Smooth muscle cell (in vitro differentiated cells): Measurements from ENCODE around the gene ATIC. TPM values are rescaled to one million over a fixed set of nuclear protein-coding genes. Genes with fewer than 3 reads are reported as not detected.

Experiments used
- DNase-seq: peaks from one replicate; lab custom pipeline; 2025; ENCODE audit not compliant: unreplicated experiment; lab: John Stamatoyannopoulos, UW
- H2AFZ ChIP-seq: fragments of 200-600 bp; sonication (generic); 2 replicates; pipeline ENCODE4 v1.6.0; 2016; ENCODE audit warnings: antibody characterized with exemption, low read depth, mild to moderate bottlenecking
- H3F3A ChIP-seq: fragments of 200-600 bp; sonication (generic); 2 replicates; pipeline ENCODE4 v1.6.0; 2017; ENCODE audit warnings: antibody characterized with exemption, low read depth
- H3K27ac ChIP-seq: fragments of 200-600 bp; sonication (generic); 2 replicates; pipeline ENCODE4 v1.5.1; 2016; ENCODE audit warnings: low read depth, mild to moderate bottlenecking
- H3K27me3 ChIP-seq: fragments of 200-600 bp; sonication (generic); 2 replicates; pipeline ENCODE4 v1.6.1; 2016; ENCODE audit warnings: low read depth, mild to moderate bottlenecking
- H3K36me3 ChIP-seq: fragments of 200-600 bp; sonication (generic); 2 replicates; pipeline ENCODE4 v1.5.1; 2016; ENCODE audit warnings: low read depth
- H3K4me1 ChIP-seq: fragments of 200-600 bp; sonication (generic); 2 replicates; pipeline ENCODE4 v1.5.1; 2016; ENCODE audit warnings: low read depth
- H3K4me2 ChIP-seq: fragments of 200-600 bp; sonication (generic); 2 replicates; pipeline ENCODE4 v1.6.0; 2016; ENCODE audit warnings: mild to moderate bottlenecking
- H3K4me3 ChIP-seq: fragments of 200-600 bp; sonication (generic); 2 replicates; pipeline ENCODE4 v1.5.1; 2016; ENCODE audit warnings: mild to moderate bottlenecking
- H3K79me2 ChIP-seq: fragments of 200-600 bp; sonication (generic); 2 replicates; pipeline ENCODE4 v1.6.0; 2016; ENCODE audit warnings: low read depth, mild to moderate bottlenecking
- H3K9ac ChIP-seq: fragments of 200-600 bp; sonication (generic); 2 replicates; pipeline ENCODE4 v1.6.0; 2016; ENCODE audit warnings: low read depth
- H3K9me3 ChIP-seq: fragments of 200-600 bp; sonication (generic); replicated peaks from 2 replicates; pipeline ENCODE4 v1.5.1; 2016; ENCODE audit warnings: low read depth
- H4K20me1 ChIP-seq: fragments of 200-600 bp; sonication (generic); 2 replicates; pipeline ENCODE4 v1.6.0; 2016; ENCODE audit warnings: low read depth
- CTCF ChIP-seq: fragments of 200-600 bp; sonication (generic); IDR thresholded peaks from 2 replicates; pipeline ENCODE4 v1.5.1; 2017; ENCODE audit warnings: borderline replicate concordance, mild to moderate bottlenecking, antibody characterized with exemption; ENCODE audit not compliant: insufficient read depth, poor library complexity, severe bottlenecking
- WGBS: methylation state at CpG from one replicate; pipeline ENCODE4 v1.1.7; 2016; ENCODE audit warnings: low lambda C conversion rate; 5-methylcytosine and 5-hydroxymethylcytosine counted together
- polyA plus RNA-seq: library from polyadenylated mRNA; unstranded; fragments of >200 nt; fragmentation: Nextera tagmentation; extraction: Ambion mirVana; gene quantifications from 2 replicates; pipeline ENCODE4 v1.2.1, GENCODE V29; 2016
- total RNA-seq: library from RNA; depleted of rRNA; stranded (reverse); fragments of >200 nt; gene quantifications from 2 replicates; pipeline ENCODE4 v1.2.3, GENCODE V29; 2014

The ATIC gene
- total and polyA plus RNA-seq, 2 experiments from 2014 or later = 28.3 to 67.7 TPM

- no peak overlapping the region for H3K4me2 ChIP-seq
- no peaks in the 10 kb centered on the region for H3K4me1 ChIP-seq
- 95% methylated on average over 6 of the region's 6 CpGs for WGBS
- no peaks in the 10 kb centered on the region for H3K9me3 ChIP-seq
- TF ChIP-seq CTCF = no peak
- peaks cover 25% of the 10 kb centered on the region for H3K79me2 ChIP-seq
- no peak for DNase-seq
- peaks cover 100% of the 10 kb centered on the region for H4K20me1 ChIP-seq
- H3K36me3 ChIP-seq = peaks cover 89% of the 10 kb centered on the region
- no peak overlapping the region for H3K4me3 ChIP-seq
- H3F3A ChIP-seq = peaks cover 95% of the 10 kb centered on the region
- no peak overlapping the region for H3K9ac ChIP-seq
- no peaks in the 10 kb centered on the region for H3K27me3 ChIP-seq
- H2AFZ ChIP-seq = no peak overlapping the region
- peak overlapping the region; percentile 84 for H3K27ac ChIP-seq
These were observed 68.1 kb downstream of the ATIC start for GRCh38 chr2:215379948-215380347.

- Histone ChIP-seq H3K4me1 (no peaks in the 10 kb centered on the region), H3K36me3 (peaks cover 81% of the 10 kb centered on the region), H3K27me3 (no peaks in the 10 kb centered on the region), H3K4me2 (no peak overlapping the region), H2AFZ (no peak overlapping the region), H3K4me3 (no peak overlapping the region), H3K27ac (peak overlapping the region; percentile 84), H4K20me1 (peaks cover 100% of the 10 kb centered on the region), H3K79me2 (peaks cover 25% of the 10 kb centered on the region), H3K9ac (no peak overlapping the region), H3K9me3 (no peaks in the 10 kb centered on the region), H3F3A (peaks cover 88% of the 10 kb centered on the region)
- 98% methylated on average over 7 of the region's 7 CpGs for WGBS
- TF ChIP-seq CTCF = no peak
- no peak for DNase-seq
These were observed 68.8 kb downstream of the ATIC start for GRCh38 chr2:215380699-215381098.

DNA sequence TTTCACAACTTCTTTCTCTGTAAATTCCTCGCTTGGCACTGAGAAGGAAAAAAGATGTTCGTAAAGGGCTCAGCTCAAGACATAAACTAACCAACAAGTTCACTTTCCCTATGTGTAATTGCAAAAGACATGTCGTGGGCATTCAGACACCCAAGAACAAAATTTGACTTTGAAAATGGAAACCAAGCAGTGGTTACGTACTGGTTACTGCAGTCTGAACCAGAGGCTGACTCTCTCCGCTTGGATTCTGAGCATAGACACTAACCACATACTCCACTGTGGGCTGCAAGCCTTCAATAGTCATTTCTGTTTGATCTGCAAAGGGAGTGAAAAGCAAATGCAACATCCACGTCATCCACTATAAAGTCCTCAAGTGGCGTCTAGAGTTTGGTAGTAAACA is 70.2 kb downstream of the ATIC start:
- DNase-seq = no peak
- Histone ChIP-seq H3K27ac (peak overlapping the region; percentile 84), H3K9ac (no peak overlapping the region), H3K4me1 (no peaks in the 10 kb centered on the region), H3K4me2 (no peak overlapping the region), H3F3A (peaks cover 86% of the 10 kb centered on the region), H3K9me3 (no peaks in the 10 kb centered on the region), H4K20me1 (peaks cover 100% of the 10 kb centered on the region), H2AFZ (no peak overlapping the region), H3K27me3 (no peaks in the 10 kb centered on the region), H3K36me3 (peaks cover 81% of the 10 kb centered on the region), H3K79me2 (peaks cover 18% of the 10 kb centered on the region), H3K4me3 (no peak overlapping the region)
- TF ChIP-seq CTCF = no peak
- WGBS = 82% methylated on average over 7 of the region's 7 CpGs

GRCh38 chr2:215382480-215382879 is 70.6 kb downstream of the ATIC start:
- Histone ChIP-seq H3K79me2 (peaks cover 14% of the 10 kb centered on the region), H3K4me1 (no peaks in the 10 kb centered on the region), H3K4me3 (no peak overlapping the region), H3K9ac (no peak overlapping the region), H3K4me2 (no peak overlapping the region), H3K27me3 (no peaks in the 10 kb centered on the region), H2AFZ (no peak overlapping the region), H4K20me1 (peaks cover 100% of the 10 kb centered on the region), H3K27ac (peak overlapping the region; percentile 84), H3K36me3 (peaks cover 80% of the 10 kb centered on the region), H3K9me3 (no peaks in the 10 kb centered on the region), H3F3A (peaks cover 85% of the 10 kb centered on the region)
- no peak for TF ChIP-seq CTCF
- DNase-seq = no peak
